GM21786 (cell line): Measurements from ENCODE around the gene GNAQ.

Experiments
- ATAC-seq: cut with Tn5 transposase; IDR thresholded peaks from one replicate; pipeline ENCODE4 v1.9.1; 2021; ENCODE audit not compliant: unreplicated experiment

Gene GNAQ

GRCh38 chr9:77946969-77947620, 84.5 kb downstream of the GNAQ start:
- no peak for ATAC-seq

- ATAC-seq: no peak
Measured at GRCh38 chr9:77946296-77946695, 85.3 kb downstream of the GNAQ start.

- ATAC-seq: no peak
Measured at GRCh38 chr9:77945798-77946197, 85.8 kb downstream of the GNAQ start.

- ATAC-seq: no peak
Measured at GRCh38 chr9:77944556-77945243, 86.9 kb downstream of the GNAQ start.

GRCh38 chr9:77943057-77943456, 88.6 kb downstream of the GNAQ start:
- no peak for ATAC-seq

GRCh38 chr9:77939149-77939668, 92.4 kb downstream of the GNAQ start:
- no peak for ATAC-seq

GRCh38 chr9:77938163-77938562, 93.4 kb downstream of the GNAQ start:
- ATAC-seq: no peak

GRCh38 chr9:77935974-77936373, 95.6 kb downstream of the GNAQ start:
- ATAC-seq: no peak

GRCh38 chr9:77935211-77935610, 96.4 kb downstream of the GNAQ start:
- ATAC-seq: no peak

GRCh38 chr9:77933976-77934375, 97.6 kb downstream of the GNAQ start:
- no peak for ATAC-seq

GRCh38 chr9:77933019-77933418, 98.6 kb downstream of the GNAQ start:
- ATAC-seq: no peak

GRCh38 chr9:77929942-77930341, 101.7 kb downstream of the GNAQ start:
- no peak for ATAC-seq

- no peak for ATAC-seq
Measured at GRCh38 chr9:77927265-77927664, 104.3 kb downstream of the GNAQ start.

- ATAC-seq: no peak
Measured at GRCh38 chr9:77926371-77926878, 105.2 kb downstream of the GNAQ start.

GRCh38 chr9:77922591-77922990, 109.0 kb downstream of the GNAQ start:
- ATAC-seq: no peak

GRCh38 chr9:77917800-77918199, 113.8 kb downstream of the GNAQ start:
- no peak for ATAC-seq

- ATAC-seq: no peak
Measured at GRCh38 chr9:77916820-77917219, 114.8 kb downstream of the GNAQ start.

- ATAC-seq: peak; percentile 88
Measured at GRCh38 chr9:77916410-77916819, 115.2 kb downstream of the GNAQ start.

- ATAC-seq: no peak
Measured at GRCh38 chr9:77915744-77916143, 115.9 kb downstream of the GNAQ start.

- no peak for ATAC-seq
Measured at GRCh38 chr9:77912895-77913693, 118.5 kb downstream of the GNAQ start.

- ATAC-seq: no peak
Measured at GRCh38 chr9:77911928-77912327, 119.7 kb downstream of the GNAQ start.
